ENCODE results near the gene CLDN15. TPM values are rescaled to one million over a fixed set of nuclear protein-coding genes. Genes with fewer than 3 reads are reported as not detected.
"Not testable (repeated sequence)": the region's sequence is repeated elsewhere in the genome, so short reads cannot be mapped to it uniquely, and the experiment has no call there.

CLDN15 gene
- total RNA-seq, 1 experiment from 2014 or later = 8.5 TPM

GRCh38 chr7:101205901-101206664 lies 31.5 kb downstream of the CLDN15 start:
- CTCF ChIA-PET = interaction anchor here (1.0 kb wide), 1 partner anchor 12 kb away, joined by 3 read pairs; the partner anchor contains the start of genes PLOD3 and ZNHIT1
- H3K9me3 Mint-ChIP-seq (ENCODE audit: unreplicated experiment) = no peaks in the 10 kb centered on the region
- POLR2A ChIA-PET = interaction anchor here (0.6 to 1.3 kb wide), 2 partner anchors 10 to 331 kb away, joined by 3 read pairs; partner anchors contain the start of gene SRRT

GRCh38 chr7:101203740-101204738 lies 33.6 kb downstream of the CLDN15 start:
- DNase-seq (ENCODE audit: unreplicated experiment) = peak; percentile 21
- BruUV-seq (replicated peaks); H3K27ac Mint-ChIP-seq (ENCODE audit: low read depth, unreplicated experiment); H3K4me3 Mint-ChIP-seq (ENCODE audit: unreplicated experiment); H3K4me1 Mint-ChIP-seq (ENCODE audit: insufficient read depth, unreplicated experiment); intact Hi-C loops (cut with micrococcal nuclease); H3K9me3 Mint-ChIP-seq (ENCODE audit: unreplicated experiment): not testable (repeated sequence)
- POLR2A ChIA-PET = interaction anchor here (0.7 kb wide), 1 partner anchor 11 kb away, joined by 3 read pairs; no protein-coding TSS in a partner anchor
- H3K36me3 Mint-ChIP-seq (ENCODE audit: insufficient read depth, unreplicated experiment) = peaks cover 24% of the 10 kb centered on the region
- CTCF ChIA-PET = interaction anchor here (0.6 to 3.5 kb wide), 4 partner anchors 11 to 60 kb away, joined by 3 to 22 read pairs (median 4); no protein-coding TSS in a partner anchor
- H3K27me3 Mint-ChIP-seq (ENCODE audit: insufficient read depth, unreplicated experiment) = peaks cover 12% of the 10 kb centered on the region

More at GRCh38 chr7:101205901-101206664, 31.5 kb downstream of the CLDN15 start:
- intact Hi-C loops (cut with micrococcal nuclease) = no loop called here
- BruUV-seq (replicated peaks) = no TSS peak
- H3K27me3 Mint-ChIP-seq (ENCODE audit: insufficient read depth, unreplicated experiment) = peaks cover 2% of the 10 kb centered on the region
- H3K4me3 Mint-ChIP-seq (ENCODE audit: unreplicated experiment) = no peak overlapping the region
- TF ChIP-seq CTCF (IDR thresholded peaks at IDR 0.05; ENCODE audit: unreplicated experiment) = no peak
- H3K27ac Mint-ChIP-seq (ENCODE audit: low read depth, unreplicated experiment) = no peak overlapping the region
- H3K4me1 Mint-ChIP-seq (ENCODE audit: insufficient read depth, unreplicated experiment) = no peaks in the 10 kb centered on the region
- no peak for DNase-seq (ENCODE audit: unreplicated experiment)
- H3K36me3 Mint-ChIP-seq (ENCODE audit: insufficient read depth, unreplicated experiment) = peaks cover 38% of the 10 kb centered on the region

GRCh38 chr7:101202603-101202918 lies 35.0 kb downstream of the CLDN15 start:
- intact Hi-C loops (cut with micrococcal nuclease) = no loop called here
- DNase-seq (ENCODE audit: unreplicated experiment) = no peak
- Mint-ChIP-seq H3K4me3 (ENCODE audit: unreplicated experiment) (no peak overlapping the region), H3K4me1 (ENCODE audit: insufficient read depth, unreplicated experiment) (no peaks in the 10 kb centered on the region), H3K36me3 (ENCODE audit: insufficient read depth, unreplicated experiment) (peaks cover 9% of the 10 kb centered on the region), H3K27ac (ENCODE audit: low read depth, unreplicated experiment) (no peak overlapping the region), H3K9me3 (ENCODE audit: unreplicated experiment) (no peaks in the 10 kb centered on the region), H3K27me3 (ENCODE audit: insufficient read depth, unreplicated experiment) (peaks cover 12% of the 10 kb centered on the region)
- CTCF ChIA-PET = interaction anchor here (0.8 to 3.5 kb wide), 3 partner anchors 10 to 80 kb away, joined by 3 to 22 read pairs (median 3); no protein-coding TSS in a partner anchor
- POLR2A ChIA-PET = no interaction called here
- TF ChIP-seq CTCF (IDR thresholded peaks at IDR 0.05; ENCODE audit: unreplicated experiment) = no peak
- no TSS peak for BruUV-seq (replicated peaks)

- Mint-ChIP-seq H3K4me1 (ENCODE audit: insufficient read depth, unreplicated experiment) (no peaks in the 10 kb centered on the region), H3K27me3 (ENCODE audit: insufficient read depth, unreplicated experiment) (peaks cover 12% of the 10 kb centered on the region), H3K36me3 (ENCODE audit: insufficient read depth, unreplicated experiment) (peaks cover 6% of the 10 kb centered on the region), H3K4me3 (ENCODE audit: unreplicated experiment) (no peak overlapping the region), H3K27ac (ENCODE audit: low read depth, unreplicated experiment) (no peak overlapping the region), H3K9me3 (ENCODE audit: unreplicated experiment) (no peaks in the 10 kb centered on the region)
- CTCF ChIA-PET = interaction anchor here (0.7 to 3.5 kb wide), 5 partner anchors 10 to 81 kb away, joined by 3 to 22 read pairs (median 3); no protein-coding TSS in a partner anchor
- intact Hi-C loops (cut with micrococcal nuclease) = no loop called here
- POLR2A ChIA-PET = no interaction called here
- BruUV-seq (replicated peaks) = no TSS peak
- no peak for TF ChIP-seq CTCF (IDR thresholded peaks at IDR 0.05; ENCODE audit: unreplicated experiment)
- no peak for DNase-seq (ENCODE audit: unreplicated experiment)
Observed at GRCh38 chr7:101201695-101202602, 35.7 kb downstream of the CLDN15 start.
